B cell (primary cell): ENCODE results near the gene ALKBH7. TPM values are rescaled to one million over a fixed set of nuclear protein-coding genes. Genes with fewer than 3 reads are reported as not detected.

ENCODE experiments used
- ATAC-seq: fragments of 200-7000 bp; cut with Tn5 transposase; one replicate; pipeline ENCODE4 v1.10.0; 2021; ENCODE audit warnings: low read depth, mild to moderate bottlenecking, moderate number of reproducible peaks, moderate library complexity
- CTCF ChIA-PET: fragments of 350-600 bp; sonication (Branson Sonifier 250); formaldehyde crosslinking; loops from one replicate; lab custom pipeline; 2021; ENCODE audit warnings: antibody characterized with exemption, inconsistent platforms; lab: Charles Lee
- POLR2A ChIA-PET: fragments of 350-600 bp; sonication (Branson Sonifier 250); formaldehyde crosslinking; loops from one replicate; lab custom pipeline; 2021; ENCODE audit warnings: antibody characterized with exemption; lab: Charles Lee
- DNase-seq: peaks from one replicate; pipeline ENCODE4 v3.0.0; 2013
- H2AFZ ChIP-seq: 2 replicates; pipeline ENCODE4 v1.6.1; 2012; ENCODE audit warnings: mild to moderate bottlenecking, low read depth, low read length; ENCODE audit not compliant: insufficient read depth, poor library complexity, severe bottlenecking
- H3K27ac ChIP-seq, 2 donors: 1 replicate in 1 of 2; 2 replicates in 1 of 2; pipeline ENCODE4 v1.5.1; 2012 to 2013; ENCODE audit warnings: low read length in 2 of 2, mild to moderate bottlenecking in 2 of 2, moderate library complexity in 1 of 2
- H3K27me3 ChIP-seq, 4 experiments: fragments of 200-600 bp in 1 of 4; sonication (generic) in 1 of 4; replicated peaks in 1 of 4; 1 replicate in 2 of 4; 2 replicates in 2 of 4; pipeline versions ENCODE4 v1.6.1 to v1.7.0; 2013 to 2016; ENCODE audit warnings: low read length in 3 of 4, mild to moderate bottlenecking in 2 of 4, mixed read lengths in 1 of 4, moderate library complexity in 1 of 4; ENCODE audit not compliant: insufficient read depth in 4 of 4, control insufficient read depth in 3 of 4; ENCODE audit errors: control extremely low read depth in 1 of 4
- H3K36me3 ChIP-seq, 2 experiments: replicated peaks in 1 of 2; 1 replicate in 1 of 2; 2 replicates in 1 of 2; pipeline versions ENCODE4 v1.6.1 to v1.7.1; 2013; ENCODE audit warnings: low read length in 1 of 2; ENCODE audit not compliant: insufficient read depth in 2 of 2, control insufficient read depth in 1 of 2; ENCODE audit errors: control extremely low read depth in 1 of 2, extremely low read depth in 1 of 2
- H3K4me1 ChIP-seq, 2 donors: fragments of 200-600 bp in 1 of 2; sonication (generic) in 1 of 2; 1 replicate in 1 of 2; 2 replicates in 1 of 2; pipeline versions ENCODE4 v1.5.1 to v1.6.1; 2013 to 2017; ENCODE audit warnings: low read length in 2 of 2; ENCODE audit not compliant: control insufficient read depth in 2 of 2, insufficient read depth in 2 of 2
- H3K4me2 ChIP-seq: replicated peaks from 2 replicates; pipeline ENCODE3; 2012; ENCODE audit warnings: mild to moderate bottlenecking, low read depth, low read length; ENCODE audit not compliant: poor library complexity, severe bottlenecking
- H3K4me3 ChIP-seq, 5 experiments: fragments of 200-600 bp in 1 of 5; sonication (generic) in 1 of 5; 1 replicate in 3 of 5; 2 replicates in 2 of 5; pipeline versions ENCODE4 v1.5.1 to v1.7.0; 2011 to 2016; ENCODE audit warnings: low read length in 4 of 5, mild to moderate bottlenecking in 4 of 5, low read depth in 2 of 5, control low read depth in 1 of 5, moderate library complexity in 1 of 5; ENCODE audit not compliant: insufficient read depth in 1 of 5; ENCODE audit errors: control extremely low read depth in 1 of 5, extremely low read depth in 1 of 5
- H3K79me2 ChIP-seq: fragments of 200-600 bp; sonication (generic); one replicate; pipeline ENCODE4 v1.6.0; 2016; ENCODE audit warnings: low read length; ENCODE audit not compliant: control insufficient read depth, insufficient read depth
- H3K9ac ChIP-seq: fragments of 200-600 bp; sonication (generic); 2 replicates; pipeline ENCODE4 v1.6.1; 2017; ENCODE audit warnings: mild to moderate bottlenecking, low read length, moderate library complexity
- H3K9me3 ChIP-seq, 3 donors: one replicate each; pipeline versions ENCODE4 v1.6.1 to v1.7.1; 2013; ENCODE audit warnings: low read length in 2 of 3; ENCODE audit not compliant: control insufficient read depth in 2 of 3, insufficient read depth in 1 of 3; ENCODE audit errors: control extremely low read depth in 1 of 3
- H4K20me1 ChIP-seq: 2 replicates; pipeline ENCODE4 v1.6.0; 2012; ENCODE audit warnings: mild to moderate bottlenecking, low read length; ENCODE audit not compliant: insufficient read depth, control insufficient read depth, poor library complexity, severe bottlenecking
- H3K27ac Mint-ChIP-seq: one replicate; pipeline ENCODE4 v1.8.0; 2021; ENCODE audit warnings: mixed read lengths
- H3K27me3 Mint-ChIP-seq: one replicate; pipeline ENCODE4 v1.8.0; 2021; ENCODE audit warnings: mixed read lengths
- H3K4me1 Mint-ChIP-seq: one replicate; pipeline ENCODE4 v1.8.0; 2021; ENCODE audit warnings: mixed read lengths
- H3K4me3 Mint-ChIP-seq: one replicate; pipeline ENCODE4 v1.8.0; 2021; ENCODE audit warnings: mixed read lengths
- H3K9me3 Mint-ChIP-seq: one replicate; pipeline ENCODE4 v1.8.0; 2022; ENCODE audit warnings: mixed read lengths; ENCODE audit not compliant: insufficient read depth
- CTCF ChIP-seq: fragments of 200-600 bp; IDR thresholded peaks from one replicate; pipeline ENCODE4 v1.8.0; 2022; ENCODE audit warnings: antibody characterized with exemption, mild to moderate bottlenecking
- EZH2 ChIP-seq: IDR thresholded peaks from 2 replicates; pipeline ENCODE4 v1.6.1; 2012; ENCODE audit warnings: borderline replicate concordance, low read depth, mild to moderate bottlenecking, moderate library complexity, low read length; ENCODE audit not compliant: insufficient read depth, poor library complexity, severe bottlenecking
- WGBS: methylation state at CpG from one replicate; pipeline ENCODE4 v1.1.5; 2013; ENCODE audit warnings: missing lambda C conversion rate; ENCODE audit not compliant: insufficient coverage; 5-methylcytosine and 5-hydroxymethylcytosine counted together
- intact Hi-C: fragments of 100-400 bp; cut with micrococcal nuclease; formaldehyde crosslinking; loops from one replicate; pipeline ENCODE4 v1.10.0; 2022
- polyA plus RNA-seq: library from polyadenylated mRNA; depleted of rRNA; stranded (reverse); fragments of >200 nt; gene quantifications from 2 replicates; pipeline ENCODE4 v1.2.3, GENCODE V29; 2012
- total RNA-seq, 2 donors: library from RNA; stranded (reverse); fragments of 120-200 nt in 1 of 2; gene quantifications; 1 replicate in 1 of 2; 2 replicates in 1 of 2; pipeline versions ENCODE4 v1.2.3 to v1.2.4, GENCODE V29; 2013 to 2022

ALKBH7 gene
- total and polyA plus RNA-seq, 2 donors (not counting 1 experiment from before 2014, with no cell fraction given) = 36.4 to 67.0 TPM

- H3K27ac ChIP-seq = peak overlapping the region in 1 of 2 donors; percentile 75
- ATAC-seq (no peak), DNase-seq (peak; percentile 55)
- peaks cover 26 to 31% of the 10 kb centered on the region in 2 donors for H3K4me1 ChIP-seq
- peaks cover 0 to 13% (median 0%) of the 10 kb centered on the region in 3 donors for H3K9me3 ChIP-seq
- no peaks in the 10 kb centered on the region for H3K27me3 ChIP-seq
- TF ChIP-seq CTCF (no peak), EZH2 (no peak)
- 2% methylated on average over 17 of the region's 20 CpGs for WGBS
- intact Hi-C loops = loop anchor here (2.0 kb wide), 2 partner anchors 79 to 313 kb away; partner anchors contain the start of genes RFX2 and TUBB4A
- H4K20me1 ChIP-seq = peaks cover 55% of the 10 kb centered on the region
- peak overlapping the region; percentile 98 for H3K4me2 ChIP-seq
- POLR2A ChIA-PET = interaction anchor here (2.9 kb wide), 1 partner anchor 51 kb away, joined by 12 read pairs; the partner anchor contains the start of gene ALKBH7
- Mint-ChIP-seq H3K4me3 (peak overlapping the region; percentile 90), H3K4me1 (peaks cover 35% of the 10 kb centered on the region), H3K9me3 (no peaks in the 10 kb centered on the region), H3K27me3 (no peaks in the 10 kb centered on the region), H3K27ac (peak overlapping the region; percentile 76)
- peak overlapping the region; percentile 62 to 67 (median 66) for H3K4me3 ChIP-seq
- peaks cover 42% of the 10 kb centered on the region for H3K79me2 ChIP-seq
- no peak overlapping the region for H2AFZ ChIP-seq
- CTCF ChIA-PET = no interaction called here
- H3K36me3 ChIP-seq = peaks cover 0 to 39% of the 10 kb centered on the region in 2 experiments
- H3K9ac ChIP-seq = peak overlapping the region; percentile 84
These were observed 51.1 kb downstream of the ALKBH7 start for GRCh38 chr19:6423499-6424194.
